ENCODE results near the gene BTAF1.

The BTAF1 gene

DNA sequence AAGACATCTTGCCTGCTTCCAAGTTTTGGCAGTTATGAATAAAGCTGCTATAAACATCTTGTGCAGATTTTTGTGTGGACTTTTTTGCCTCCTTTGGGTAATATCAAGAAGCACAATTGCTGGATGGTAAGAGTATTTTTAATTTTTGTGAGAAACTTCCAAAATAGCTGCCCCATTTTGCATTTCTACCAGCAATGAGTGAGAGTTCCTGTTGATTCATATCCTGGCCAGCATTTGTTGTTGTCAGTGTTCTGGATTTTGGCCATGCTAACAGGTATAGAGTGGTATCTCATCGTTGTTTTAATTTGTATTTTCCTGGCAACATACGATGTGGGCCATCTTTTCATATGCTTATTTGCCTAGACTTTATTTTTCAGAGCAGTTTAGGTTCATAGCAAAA, 53.9 kb downstream of the BTAF1 start:
- TF ChIP-seq, protein P1, sequence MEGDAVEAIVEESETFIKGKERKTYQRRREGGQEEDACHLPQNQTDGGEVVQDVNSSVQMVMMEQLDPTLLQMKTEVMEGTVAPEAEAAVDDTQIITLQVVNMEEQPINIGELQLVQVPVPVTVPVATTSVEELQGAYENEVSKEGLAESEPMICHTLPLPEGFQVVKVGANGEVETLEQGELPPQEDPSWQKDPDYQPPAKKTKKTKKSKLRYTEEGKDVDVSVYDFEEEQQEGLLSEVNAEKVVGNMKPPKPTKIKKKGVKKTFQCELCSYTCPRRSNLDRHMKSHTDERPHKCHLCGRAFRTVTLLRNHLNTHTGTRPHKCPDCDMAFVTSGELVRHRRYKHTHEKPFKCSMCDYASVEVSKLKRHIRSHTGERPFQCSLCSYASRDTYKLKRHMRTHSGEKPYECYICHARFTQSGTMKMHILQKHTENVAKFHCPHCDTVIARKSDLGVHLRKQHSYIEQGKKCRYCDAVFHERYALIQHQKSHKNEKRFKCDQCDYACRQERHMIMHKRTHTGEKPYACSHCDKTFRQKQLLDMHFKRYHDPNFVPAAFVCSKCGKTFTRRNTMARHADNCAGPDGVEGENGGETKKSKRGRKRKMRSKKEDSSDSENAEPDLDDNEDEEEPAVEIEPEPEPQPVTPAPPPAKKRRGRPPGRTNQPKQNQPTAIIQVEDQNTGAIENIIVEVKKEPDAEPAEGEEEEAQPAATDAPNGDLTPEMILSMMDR (IDR thresholded peaks at IDR 0.05; ENCODE audit: borderline replicate concordance, insufficient read depth, low read depth, low read length), result no peak

DNA sequence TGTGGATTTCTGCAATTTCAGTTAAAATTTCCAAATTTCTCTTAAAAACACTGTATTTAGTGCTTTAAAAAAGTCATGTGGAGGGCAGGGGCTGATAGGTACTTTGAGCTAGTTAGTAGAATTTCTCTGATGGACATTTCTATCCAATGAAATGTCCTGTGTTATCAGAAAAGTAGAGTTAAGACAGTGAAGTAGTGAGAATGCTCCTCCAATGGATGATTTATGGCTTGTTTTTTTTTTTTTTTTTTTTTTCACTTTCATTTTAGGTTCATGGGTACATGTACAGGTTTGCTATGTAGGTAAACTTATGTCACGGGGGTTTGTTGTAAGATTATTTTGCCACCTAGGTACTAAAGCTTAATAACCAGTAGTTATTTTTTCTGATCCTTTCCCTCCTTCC, 55.0 kb downstream of the BTAF1 start:
- TF ChIP-seq, protein P1 (IDR thresholded peaks at IDR 0.05; ENCODE audit: borderline replicate concordance, insufficient read depth, low read depth, low read length), result no peak
- no peak overlapping the region for H3K4me3 ChIP-seq (ENCODE audit: low read depth, low read length)

More for the DNA sequence above, 53.9 kb downstream of the BTAF1 start:
- H3K4me3 ChIP-seq (ENCODE audit: low read depth, low read length), result no peak overlapping the region

- TF ChIP-seq, protein P1 (IDR thresholded peaks at IDR 0.05; ENCODE audit: borderline replicate concordance, insufficient read depth, low read depth, low read length), result no peak
- no peak overlapping the region for H3K4me3 ChIP-seq (ENCODE audit: low read depth, low read length)
These were observed 56.7 kb downstream of the BTAF1 start for GRCh38 chr10:91980319-91980718.

GRCh38 chr10:91983416-91983815, 59.8 kb downstream of the BTAF1 start:
- no peak overlapping the region for H3K4me3 ChIP-seq (ENCODE audit: low read depth, low read length)
- TF ChIP-seq, protein P1 (IDR thresholded peaks at IDR 0.05; ENCODE audit: borderline replicate concordance, insufficient read depth, low read depth, low read length), result no peak

GRCh38 chr10:91987397-91988037, 63.9 kb downstream of the BTAF1 start:
- TF ChIP-seq, protein P1 (IDR thresholded peaks at IDR 0.05; ENCODE audit: borderline replicate concordance, insufficient read depth, low read depth, low read length), result no peak
- H3K4me3 ChIP-seq (ENCODE audit: low read depth, low read length), result no peak overlapping the region

GRCh38 chr10:91992031-91992430, 68.5 kb downstream of the BTAF1 start:
- TF ChIP-seq, protein P1 (IDR thresholded peaks at IDR 0.05; ENCODE audit: borderline replicate concordance, insufficient read depth, low read depth, low read length), result no peak

GRCh38 chr10:91996266-91996665, 72.7 kb downstream of the BTAF1 start:
- TF ChIP-seq, protein P1 (IDR thresholded peaks at IDR 0.05; ENCODE audit: borderline replicate concordance, insufficient read depth, low read depth, low read length), result no peak
- H3K4me3 ChIP-seq (ENCODE audit: low read depth, low read length), result no peak overlapping the region

More at GRCh38 chr10:91992031-91992430, 68.5 kb downstream of the BTAF1 start:
- no peak overlapping the region for H3K4me3 ChIP-seq (ENCODE audit: low read depth, low read length)
